HepG2 (cell line): Measurements from ENCODE around the gene ATL2. TPM values are rescaled to one million over a fixed set of nuclear protein-coding genes. Genes with fewer than 3 reads are reported as not detected.

Experiments used
- BCL6 ChIP-seq: IDR thresholded peaks from 2 replicates; pipeline ENCODE4 v1.6.1; 2016; ENCODE audit warnings: missing genetic modification reagents, missing compliant biosample characterization
- IRF1 ChIP-seq: sonication (generic); formaldehyde crosslinking; IDR thresholded peaks from 2 replicates; pipeline ENCODE4 v1.4.0; 2020; ENCODE audit warnings: low read depth, mild to moderate bottlenecking, missing genetic modification reagents
- PRDM15 ChIP-seq: sonication (generic); formaldehyde crosslinking; IDR thresholded peaks from 2 replicates; pipeline ENCODE4 v1.4.0; 2020; ENCODE audit warnings: missing genetic modification reagents
- SIN3B ChIP-seq: fragments of 150-350 bp; IDR thresholded peaks from 2 replicates; pipeline ENCODE4 v1.6.1; 2014; ENCODE audit warnings: low read length
- SNAPC5 ChIP-seq: sonication (generic); formaldehyde crosslinking; IDR thresholded peaks from 2 replicates; pipeline ENCODE4 v1.8.1; 2023; ENCODE audit warnings: mild to moderate bottlenecking, missing genetic modification reagents, borderline replicate concordance
- TOPORS ChIP-seq: sonication (generic); formaldehyde crosslinking; IDR thresholded peaks from 2 replicates; pipeline ENCODE4 v1.8.0; 2023; ENCODE audit warnings: mild to moderate bottlenecking, missing genetic modification reagents
- ZBTB7B ChIP-seq: sonication (generic); formaldehyde crosslinking; IDR thresholded peaks from 2 replicates; pipeline ENCODE4 v1.4.0; 2020; ENCODE audit warnings: missing genetic modification reagents
- ZNF3 ChIP-seq: IDR thresholded peaks from 2 replicates; pipeline ENCODE4 v1.7.0; 2017; ENCODE audit warnings: inconsistent platforms
- ZNF441 ChIP-seq: sonication (generic); formaldehyde crosslinking; IDR thresholded peaks from 2 replicates; pipeline ENCODE4 v1.7.0; 2021; ENCODE audit warnings: missing genetic modification reagents, borderline replicate concordance
- ZNF501 ChIP-seq: sonication (generic); formaldehyde crosslinking; IDR thresholded peaks from 2 replicates; pipeline ENCODE4 v1.5.1; 2020; ENCODE audit warnings: mild to moderate bottlenecking, moderate library complexity, missing genetic modification reagents
- polyA plus RNA-seq, 8 experiments: library from polyadenylated mRNA; depleted of rRNA in 3 of 8; stranded (reverse) in 7 of 8; unstranded in 1 of 8; fragments of >200 nt; fragmentation: Illumina TruSeq in 4 of 8; extraction: Trizol in 4 of 8; gene quantifications; 2 replicates each; pipeline versions ENCODE4 v1.2.1 to v1.2.3, GENCODE V29; 2011 to 2016; ENCODE audit warnings: low read depth in 4 of 8, missing spikeins in 1 of 8, mixed read lengths in 1 of 8; ENCODE audit not compliant: insufficient read depth in 1 of 8
- total RNA-seq, 5 experiments: library from RNA; depleted of rRNA; stranded (reverse); fragments of >200 nt; fragmentation: Illumina TruSeq; extraction: Trizol; gene quantifications; 2 replicates each; pipeline ENCODE4 v1.2.3, GENCODE V29; 2016; ENCODE audit warnings: low read depth in 1 of 5
- TF ChIP-seq, protein P1 (sequence below): sonication (generic); formaldehyde crosslinking; IDR thresholded peaks from 2 replicates; pipeline ENCODE4 v1.4.0; 2020; ENCODE audit warnings: mild to moderate bottlenecking, missing genetic modification reagents
- TF ChIP-seq, protein P2 (sequence below), 2 experiments: sonication (generic) in 1 of 2; formaldehyde crosslinking in 1 of 2; IDR thresholded peaks; 2 replicates each; pipeline versions ENCODE4 v1.6.1 to v1.9.0; 2014 to 2022; ENCODE audit warnings: antibody characterized with exemption in 1 of 2, borderline replicate concordance in 1 of 2, inconsistent platforms in 1 of 2, low read depth in 1 of 2, missing genetic modification reagents in 1 of 2
- TF ChIP-seq, protein P3 (sequence below): sonication (generic); formaldehyde crosslinking; conservative IDR thresholded peaks from 2 replicates; pipeline ENCODE4 v1.4.0; 2020; ENCODE audit warnings: missing genetic modification reagents

The ATL2 gene
- total and polyA plus RNA-seq, 2 of the 13 experiments (the other 11 are each of a cell fraction or from before 2014, with no cell fraction given), result 56.5 to 119 TPM

- TF ChIP-seq IRF1 (CRISPR knock-in tag) (no peak), ZNF3 (CRISPR knock-in tag) (no peak; the same call in 1 of the 2 replicates), TOPORS (no peak), BCL6 (CRISPR knock-in tag) (peak; percentile 56), PRDM15 (CRISPR knock-in tag) (no peak), ZBTB7B (CRISPR knock-in tag) (peak; percentile 79), ZNF441 (no peak), SNAPC5 (CRISPR knock-in tag) (no peak), ZNF501 (no peak), SIN3B (no peak)
- TF ChIP-seq, protein P1, sequence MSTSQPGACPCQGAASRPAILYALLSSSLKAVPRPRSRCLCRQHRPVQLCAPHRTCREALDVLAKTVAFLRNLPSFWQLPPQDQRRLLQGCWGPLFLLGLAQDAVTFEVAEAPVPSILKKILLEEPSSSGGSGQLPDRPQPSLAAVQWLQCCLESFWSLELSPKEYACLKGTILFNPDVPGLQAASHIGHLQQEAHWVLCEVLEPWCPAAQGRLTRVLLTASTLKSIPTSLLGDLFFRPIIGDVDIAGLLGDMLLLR, result no peak
- TF ChIP-seq, protein P2, sequence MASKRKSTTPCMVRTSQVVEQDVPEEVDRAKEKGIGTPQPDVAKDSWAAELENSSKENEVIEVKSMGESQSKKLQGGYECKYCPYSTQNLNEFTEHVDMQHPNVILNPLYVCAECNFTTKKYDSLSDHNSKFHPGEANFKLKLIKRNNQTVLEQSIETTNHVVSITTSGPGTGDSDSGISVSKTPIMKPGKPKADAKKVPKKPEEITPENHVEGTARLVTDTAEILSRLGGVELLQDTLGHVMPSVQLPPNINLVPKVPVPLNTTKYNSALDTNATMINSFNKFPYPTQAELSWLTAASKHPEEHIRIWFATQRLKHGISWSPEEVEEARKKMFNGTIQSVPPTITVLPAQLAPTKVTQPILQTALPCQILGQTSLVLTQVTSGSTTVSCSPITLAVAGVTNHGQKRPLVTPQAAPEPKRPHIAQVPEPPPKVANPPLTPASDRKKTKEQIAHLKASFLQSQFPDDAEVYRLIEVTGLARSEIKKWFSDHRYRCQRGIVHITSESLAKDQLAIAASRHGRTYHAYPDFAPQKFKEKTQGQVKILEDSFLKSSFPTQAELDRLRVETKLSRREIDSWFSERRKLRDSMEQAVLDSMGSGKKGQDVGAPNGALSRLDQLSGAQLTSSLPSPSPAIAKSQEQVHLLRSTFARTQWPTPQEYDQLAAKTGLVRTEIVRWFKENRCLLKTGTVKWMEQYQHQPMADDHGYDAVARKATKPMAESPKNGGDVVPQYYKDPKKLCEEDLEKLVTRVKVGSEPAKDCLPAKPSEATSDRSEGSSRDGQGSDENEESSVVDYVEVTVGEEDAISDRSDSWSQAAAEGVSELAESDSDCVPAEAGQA (IDR thresholded peaks at IDR 0.05; ENCODE audit: low read depth), result no peak
- TF ChIP-seq, protein P2 (CRISPR knock-in tag; IDR thresholded peaks at IDR 0.05; ENCODE audit: borderline replicate concordance), result no peak
- TF ChIP-seq, protein P3, sequence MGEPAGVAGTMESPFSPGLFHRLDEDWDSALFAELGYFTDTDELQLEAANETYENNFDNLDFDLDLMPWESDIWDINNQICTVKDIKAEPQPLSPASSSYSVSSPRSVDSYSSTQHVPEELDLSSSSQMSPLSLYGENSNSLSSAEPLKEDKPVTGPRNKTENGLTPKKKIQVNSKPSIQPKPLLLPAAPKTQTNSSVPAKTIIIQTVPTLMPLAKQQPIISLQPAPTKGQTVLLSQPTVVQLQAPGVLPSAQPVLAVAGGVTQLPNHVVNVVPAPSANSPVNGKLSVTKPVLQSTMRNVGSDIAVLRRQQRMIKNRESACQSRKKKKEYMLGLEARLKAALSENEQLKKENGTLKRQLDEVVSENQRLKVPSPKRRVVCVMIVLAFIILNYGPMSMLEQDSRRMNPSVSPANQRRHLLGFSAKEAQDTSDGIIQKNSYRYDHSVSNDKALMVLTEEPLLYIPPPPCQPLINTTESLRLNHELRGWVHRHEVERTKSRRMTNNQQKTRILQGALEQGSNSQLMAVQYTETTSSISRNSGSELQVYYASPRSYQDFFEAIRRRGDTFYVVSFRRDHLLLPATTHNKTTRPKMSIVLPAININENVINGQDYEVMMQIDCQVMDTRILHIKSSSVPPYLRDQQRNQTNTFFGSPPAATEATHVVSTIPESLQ (CRISPR knock-in tag), result 0 out of 2 replicates have a peak, but pooled peaks have one; percentile 59
Observed at GRCh38 chr2:38407111-38407682, 30.1 kb upstream of the ATL2 start (continued).
